CD4-positive, alpha-beta T cell treated with Interleukin-6 at 100 ng/mL for 8 hours (primary cell): ENCODE measurements around the gene BIN1.
"Not testable (repeated sequence)": the region's sequence is repeated elsewhere in the genome, so short reads cannot be mapped to it uniquely, and the experiment has no call there.

Source experiments
- DNase-seq: peaks from one replicate; pipeline ENCODE4 v3.0.0-alpha.2; 2020; ENCODE audit warnings: mixed read lengths, low spot score

Gene BIN1

DNA sequence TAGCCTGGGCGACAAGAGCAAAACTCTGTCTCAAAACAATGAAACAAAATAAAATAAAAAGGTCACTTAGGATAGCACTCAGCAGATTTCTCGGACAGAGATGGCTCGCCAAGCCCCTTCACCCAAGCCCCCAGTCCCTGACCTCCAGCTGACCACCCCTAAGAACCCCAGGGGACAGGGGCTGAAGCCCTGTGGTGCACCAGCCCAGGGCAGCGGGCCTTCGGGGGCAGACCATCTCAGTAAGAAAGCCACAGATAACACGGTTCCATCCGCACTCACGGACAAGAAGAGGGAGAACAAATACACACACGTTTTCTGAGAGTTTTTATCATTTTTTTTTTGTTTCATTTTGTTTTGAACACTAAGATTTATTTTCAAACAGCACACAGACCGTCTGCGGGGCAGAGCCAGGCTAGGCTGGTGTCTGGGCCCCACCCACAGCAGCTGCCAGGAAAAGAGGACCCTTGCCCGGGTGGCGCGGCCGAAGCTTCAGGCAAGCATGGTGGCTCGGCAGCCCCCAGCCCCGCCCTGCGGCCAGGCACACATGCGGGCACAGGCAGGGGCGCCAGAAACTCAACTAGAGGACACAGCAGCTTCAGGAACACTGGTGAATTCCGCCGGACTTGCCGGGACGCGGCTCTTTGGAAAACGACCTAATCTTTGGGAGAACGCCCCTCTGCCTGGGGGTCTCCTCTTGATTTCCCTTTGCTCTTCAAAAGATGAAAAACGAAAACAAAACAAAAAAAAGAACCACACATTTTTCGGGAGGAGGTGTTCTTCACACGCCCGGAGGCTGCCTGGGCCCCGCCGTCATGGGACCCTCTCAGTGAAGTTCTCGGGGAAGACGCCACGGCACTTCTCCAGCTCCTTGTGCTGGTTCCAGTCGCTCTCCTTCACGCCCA lies 59.0 kb downstream of the BIN1 start:
- no peak for DNase-seq

DNA sequence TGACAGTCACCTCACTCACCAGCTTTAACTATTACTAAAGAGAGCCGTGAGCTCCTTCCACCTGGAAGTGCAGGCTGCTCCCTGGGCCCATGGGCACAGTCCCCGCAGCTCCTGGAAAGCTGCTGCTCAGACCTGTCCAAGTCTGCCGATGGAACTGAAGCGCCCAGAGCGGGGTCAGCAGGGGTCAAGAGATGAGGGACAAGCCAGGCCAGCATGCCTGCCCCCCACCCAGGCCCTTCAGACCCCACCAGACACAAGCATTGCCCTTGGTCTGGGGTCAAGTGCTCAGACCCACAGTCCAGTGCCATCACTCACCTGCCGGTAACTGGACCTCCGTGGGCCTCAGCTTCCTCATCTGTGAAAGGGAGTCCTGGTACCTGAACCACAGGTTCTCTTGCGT lies 59.9 kb downstream of the BIN1 start:
- DNase-seq: no peak

DNA sequence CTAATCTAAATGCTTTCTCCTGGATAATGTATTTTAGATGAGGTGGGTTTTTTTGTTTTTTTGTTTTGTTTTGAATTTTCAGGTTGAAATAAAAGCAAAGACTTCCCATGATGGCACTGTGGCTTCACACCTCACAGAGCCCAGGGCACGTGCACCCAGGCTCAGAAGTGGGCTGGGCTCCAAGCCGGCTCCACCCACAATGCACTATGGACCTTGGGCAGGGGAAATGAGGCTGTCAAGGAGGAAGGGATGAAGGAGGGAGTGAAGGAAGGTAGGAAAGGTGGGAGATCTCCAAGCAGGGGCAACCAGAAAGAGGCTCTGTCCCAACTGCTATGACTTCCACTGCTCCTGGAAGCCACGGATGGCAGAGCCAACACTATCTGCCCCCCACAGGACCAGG lies 60.4 kb downstream of the BIN1 start:
- DNase-seq: no peak

DNA sequence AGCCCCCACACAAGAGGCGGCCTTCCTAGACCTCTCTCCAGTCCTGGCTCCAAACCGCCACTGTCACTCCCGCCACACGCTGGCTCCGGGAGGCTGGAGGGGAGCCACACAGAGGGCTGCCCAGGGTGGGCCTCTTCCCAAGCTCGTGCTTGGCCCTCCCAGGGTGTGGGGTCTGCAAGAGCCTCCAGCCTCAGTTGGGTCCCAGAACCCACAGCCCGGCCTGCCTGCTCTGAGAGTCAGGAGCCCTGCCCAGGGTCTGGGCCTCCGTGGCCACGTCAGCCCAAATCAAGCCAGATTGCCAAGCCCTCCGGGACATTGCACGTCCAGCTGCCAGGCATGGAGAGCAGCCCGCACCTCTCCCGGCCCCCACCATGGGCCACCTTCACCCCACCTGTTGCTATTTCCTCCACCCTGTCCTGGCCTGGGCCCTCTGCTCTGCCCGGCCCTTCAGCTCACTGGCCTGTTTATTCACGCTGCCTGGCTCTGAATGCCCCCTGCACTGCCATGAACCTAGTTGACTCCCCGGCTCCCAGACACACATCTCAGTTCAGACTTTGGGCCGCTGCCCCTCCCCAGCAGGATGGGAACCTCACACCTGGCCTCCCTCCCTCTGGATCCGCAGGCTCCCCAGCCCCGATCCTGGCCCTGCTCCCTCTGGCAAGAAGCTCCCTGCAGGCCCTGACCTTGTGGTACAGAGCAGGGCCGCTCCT lies 61.0 kb downstream of the BIN1 start:
- DNase-seq: no peak

DNA sequence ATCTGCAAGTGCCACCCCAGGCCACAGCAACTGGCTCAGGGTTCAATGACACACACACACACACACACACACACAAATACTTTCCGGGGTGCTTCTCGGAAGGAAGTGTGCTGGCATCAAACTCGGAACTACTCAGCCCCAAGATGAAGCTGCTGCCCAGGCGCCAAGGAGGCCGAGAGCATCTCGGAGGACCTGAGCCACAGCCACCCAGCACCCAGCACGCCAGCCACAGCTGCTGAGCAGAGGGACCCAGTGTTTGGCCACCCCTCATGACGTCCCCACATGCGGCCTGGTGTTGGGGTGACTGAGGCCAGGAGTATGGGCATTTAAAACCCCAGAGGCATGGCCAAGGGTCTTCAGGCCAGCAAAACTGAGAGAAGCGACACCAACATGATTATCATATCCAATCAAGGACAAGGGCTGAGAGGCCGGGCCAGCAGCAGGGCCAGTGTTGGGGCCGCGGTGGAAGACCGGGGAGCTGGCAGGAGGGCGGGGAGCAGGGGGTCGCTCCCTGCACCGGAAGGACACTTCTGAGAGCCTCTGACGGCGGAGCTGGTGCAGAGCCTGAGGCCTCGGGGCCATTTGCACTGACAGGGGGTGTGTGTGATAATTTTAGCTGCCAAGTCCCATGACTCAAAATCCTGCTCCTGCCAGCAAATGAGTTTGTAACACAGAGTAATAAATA lies 61.8 kb downstream of the BIN1 start:
- no peak for DNase-seq

DNA sequence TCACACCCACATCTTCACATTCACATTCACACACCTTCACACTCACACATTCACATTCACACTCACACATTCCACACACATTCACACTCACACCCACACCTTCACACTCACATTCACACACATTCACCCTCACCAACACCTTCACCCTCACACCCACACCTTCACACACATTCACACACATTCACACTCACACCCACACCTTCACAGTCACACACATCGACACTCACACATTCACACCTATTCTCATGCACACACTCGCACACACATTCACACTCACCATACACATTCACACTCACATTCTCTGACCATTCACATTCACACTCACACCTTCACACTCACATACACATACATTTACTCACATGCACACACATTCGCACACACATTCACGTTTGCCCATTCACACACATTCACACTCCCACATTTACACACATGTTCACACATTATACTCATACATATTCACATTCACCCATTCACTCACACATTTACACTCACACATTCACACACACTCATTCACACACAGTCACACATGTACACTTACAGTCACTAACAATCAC lies 62.7 kb downstream of the BIN1 start:
- DNase-seq: no peak

DNA sequence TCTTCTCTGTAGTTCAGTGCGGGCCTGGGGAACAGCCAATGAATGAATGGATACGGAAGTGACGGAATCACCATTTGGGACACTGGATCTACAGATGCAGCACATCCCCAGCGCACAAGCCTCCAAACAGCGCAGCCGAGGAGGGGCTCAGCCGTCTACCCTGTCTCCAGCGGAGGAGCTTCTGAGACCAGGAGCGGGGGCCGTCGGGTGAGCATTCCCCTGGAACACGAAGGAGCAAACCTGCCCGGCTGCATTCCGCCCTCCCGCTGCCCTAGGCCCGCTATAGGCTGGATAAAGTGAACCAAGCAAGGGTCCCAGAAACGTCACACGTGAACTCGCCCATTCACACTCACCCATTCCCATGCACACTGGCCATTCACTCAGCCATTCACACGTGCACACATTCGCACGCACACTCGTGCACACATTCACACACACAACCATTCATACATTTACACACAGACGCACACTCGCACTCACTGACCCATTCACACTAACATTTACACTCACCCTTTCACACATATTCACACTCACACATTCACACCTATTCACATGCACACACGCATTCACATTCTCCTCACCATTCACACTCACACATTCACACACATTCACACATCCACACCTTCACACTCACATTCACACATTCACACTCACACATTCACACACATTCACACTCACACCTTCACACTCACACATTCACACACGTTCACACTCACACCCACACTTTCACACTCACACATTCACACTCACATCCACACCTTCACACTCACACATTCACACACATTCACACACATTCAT lies 63.4 kb downstream of the BIN1 start:
- no peak for DNase-seq

DNA sequence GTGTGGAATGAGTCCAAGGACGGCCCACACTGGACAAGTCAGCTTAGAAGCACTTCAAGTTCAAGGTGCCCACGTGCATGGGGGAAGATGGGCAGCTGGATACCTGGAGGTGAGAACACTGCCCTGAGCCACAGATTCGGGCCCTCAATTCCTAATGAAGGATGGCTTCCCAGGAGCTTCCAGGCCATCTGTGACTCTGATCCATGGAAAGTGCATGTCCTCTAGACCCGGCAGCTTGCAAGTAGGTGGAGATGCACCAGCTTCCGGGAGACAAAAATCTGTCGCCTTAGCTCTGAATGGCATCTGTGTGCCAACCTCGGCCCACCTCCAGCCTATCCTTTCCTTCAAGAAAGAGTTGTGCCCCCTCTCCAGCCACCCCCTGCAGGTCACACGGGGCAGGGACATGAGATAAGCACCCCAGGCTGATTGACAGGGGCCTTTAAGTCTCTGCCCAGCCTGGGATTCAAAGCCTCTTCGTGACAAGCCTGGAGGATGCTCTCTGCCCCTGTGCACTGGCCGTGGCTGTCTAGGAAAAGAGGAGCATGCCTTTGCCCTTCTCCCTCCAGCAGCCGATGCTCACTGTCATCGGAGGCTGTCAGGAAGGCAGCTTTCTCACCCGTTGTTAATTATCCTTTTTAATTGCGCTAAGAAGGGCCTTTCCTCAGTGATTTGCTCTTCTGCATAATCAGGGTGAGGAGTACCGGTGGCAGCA lies 65.5 kb downstream of the BIN1 start:
- DNase-seq: no peak

DNA sequence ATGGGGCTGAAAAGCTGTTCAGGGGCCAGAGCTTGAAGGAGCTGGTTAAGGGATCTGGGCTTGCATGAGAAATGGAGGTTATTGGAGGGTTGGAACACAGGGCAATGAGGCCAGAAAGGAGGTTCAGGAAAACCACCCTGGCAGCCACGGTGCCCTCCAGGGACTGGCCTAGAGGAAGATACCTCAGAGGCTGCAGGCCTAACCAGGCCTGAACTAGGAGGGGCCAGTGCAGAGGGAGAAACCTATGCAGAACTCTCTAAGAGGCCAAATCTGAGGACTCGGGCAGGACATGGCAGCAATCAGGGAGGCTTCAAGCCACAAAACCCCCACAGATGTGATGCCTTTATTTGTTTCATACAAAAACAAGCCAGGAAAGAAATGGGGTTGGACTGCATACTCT lies 66.8 kb downstream of the BIN1 start:
- DNase-seq: no peak

DNA sequence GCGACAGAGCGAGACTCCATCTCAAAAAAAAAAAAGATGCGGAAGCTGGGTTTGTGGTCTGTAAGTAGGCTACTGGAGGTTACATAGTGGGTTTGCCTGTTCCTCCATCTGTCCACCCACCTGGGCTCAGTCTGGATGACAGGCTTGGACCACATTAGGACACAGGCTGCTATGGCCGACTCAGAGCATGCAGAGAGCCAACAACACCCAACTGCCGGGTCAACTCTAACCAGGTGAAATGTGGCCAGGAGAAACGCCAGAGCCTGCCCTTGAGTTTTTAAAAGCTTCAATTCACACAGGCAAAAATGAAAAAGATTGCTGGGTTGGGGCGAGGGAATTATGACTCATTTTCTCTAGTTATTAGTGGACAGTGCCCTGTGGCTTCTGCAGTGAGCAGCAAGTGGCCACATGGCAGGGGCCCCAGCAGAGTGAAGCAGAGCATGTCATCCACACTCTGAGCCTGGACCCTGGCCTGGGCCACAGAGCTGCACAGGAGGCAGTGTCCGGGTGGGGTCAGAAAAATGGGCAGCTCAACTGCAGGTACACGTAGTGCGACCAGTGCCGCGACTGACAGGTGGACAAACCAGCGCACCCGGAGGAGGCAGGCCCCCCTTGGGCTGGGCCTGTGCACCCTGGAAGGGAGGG lies 67.4 kb downstream of the BIN1 start:
- DNase-seq: no peak

DNA sequence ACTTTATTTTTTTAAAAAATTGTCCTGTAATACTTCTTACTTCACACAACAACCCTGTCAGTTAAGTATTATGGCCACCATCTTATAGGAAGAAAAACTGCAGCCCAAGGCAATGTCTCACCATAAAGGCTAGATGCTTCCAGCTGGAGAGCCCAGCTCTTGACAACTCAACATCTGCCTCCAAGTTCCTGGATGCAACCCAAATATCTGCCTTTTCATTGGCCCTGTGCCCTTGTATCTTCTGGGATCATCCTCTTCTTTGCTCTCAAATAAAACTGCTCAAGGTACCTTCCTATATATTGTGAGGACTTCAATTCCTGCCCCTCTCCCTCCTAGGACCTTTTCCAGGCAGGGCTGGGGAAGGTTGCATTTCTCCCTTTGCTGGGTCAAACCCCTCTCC lies 69.5 kb downstream of the BIN1 start:
- no peak for DNase-seq

DNA sequence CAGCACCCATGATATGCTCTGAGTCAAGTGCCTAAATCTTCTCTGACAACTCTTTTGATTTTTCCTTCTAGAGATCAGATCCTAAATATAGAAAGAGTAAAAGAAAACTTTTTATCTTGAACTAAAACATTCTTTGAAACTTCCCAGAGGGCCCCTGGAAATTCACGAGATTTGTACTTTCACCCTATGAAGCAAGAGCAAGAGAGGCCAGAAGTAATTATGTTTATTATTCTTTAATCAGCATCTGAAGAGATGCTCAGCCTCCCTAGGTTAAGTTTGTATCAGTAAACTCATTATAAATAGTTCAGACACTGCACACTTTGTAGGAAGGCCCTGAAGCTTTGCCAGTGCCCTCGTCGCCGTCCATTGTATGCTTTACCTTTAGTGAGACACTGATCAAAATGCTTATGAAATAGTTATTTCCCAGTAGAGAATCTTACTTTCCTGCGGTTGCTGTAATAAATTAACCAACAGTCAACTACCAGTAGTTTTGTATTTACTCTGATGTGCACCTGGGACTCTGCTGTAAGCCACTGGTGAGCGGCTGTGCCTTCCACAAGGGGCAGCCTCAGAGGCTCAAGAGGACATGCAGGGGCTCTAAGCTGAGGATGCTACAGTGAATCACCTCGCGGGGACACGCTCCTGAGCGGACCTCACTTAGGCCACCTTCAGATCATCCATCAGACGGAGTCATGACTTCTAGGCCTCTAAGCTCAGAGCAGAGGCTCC lies 71.9 kb downstream of the BIN1 start:
- no peak for DNase-seq

DNA sequence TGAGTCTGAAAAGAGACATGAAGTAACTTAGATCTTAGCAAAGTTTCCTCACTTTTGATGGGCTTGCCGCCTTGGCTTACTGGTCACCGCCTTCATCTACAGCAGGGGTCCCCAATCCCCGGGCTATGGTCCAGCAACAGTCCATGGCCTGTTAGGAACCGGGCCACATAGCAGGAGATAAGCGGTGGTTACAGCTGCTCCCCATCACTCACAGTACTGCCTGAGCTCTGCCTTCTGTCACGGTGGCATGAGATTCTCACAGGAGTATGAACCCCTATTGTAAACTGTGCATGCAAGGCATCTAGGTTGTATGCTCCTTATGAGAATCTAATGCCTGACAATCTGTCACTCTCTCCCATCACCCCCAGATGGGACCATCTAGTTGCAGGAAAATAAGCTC lies 72.9 kb downstream of the BIN1 start:
- no peak for DNase-seq

DNA sequence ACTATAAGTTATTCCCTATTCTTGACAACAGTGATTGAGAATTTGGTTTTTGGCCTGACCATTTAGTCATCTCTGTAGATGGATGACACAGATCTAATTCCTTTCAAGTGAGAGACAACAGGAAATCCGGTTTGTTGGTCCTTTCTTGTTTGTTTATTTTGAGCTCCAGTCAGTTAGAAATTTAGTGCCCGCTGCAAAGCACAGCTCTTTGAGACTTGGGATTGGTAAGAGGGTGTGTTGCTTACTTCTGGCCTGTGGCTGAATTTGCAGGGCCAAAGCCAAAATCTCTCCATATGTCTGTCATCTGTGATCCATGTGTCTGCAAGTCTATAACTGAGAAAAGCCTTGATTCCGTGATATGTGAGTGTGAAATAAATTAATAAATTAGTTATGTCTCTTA lies 74.3 kb downstream of the BIN1 start:
- DNase-seq: no peak

DNA sequence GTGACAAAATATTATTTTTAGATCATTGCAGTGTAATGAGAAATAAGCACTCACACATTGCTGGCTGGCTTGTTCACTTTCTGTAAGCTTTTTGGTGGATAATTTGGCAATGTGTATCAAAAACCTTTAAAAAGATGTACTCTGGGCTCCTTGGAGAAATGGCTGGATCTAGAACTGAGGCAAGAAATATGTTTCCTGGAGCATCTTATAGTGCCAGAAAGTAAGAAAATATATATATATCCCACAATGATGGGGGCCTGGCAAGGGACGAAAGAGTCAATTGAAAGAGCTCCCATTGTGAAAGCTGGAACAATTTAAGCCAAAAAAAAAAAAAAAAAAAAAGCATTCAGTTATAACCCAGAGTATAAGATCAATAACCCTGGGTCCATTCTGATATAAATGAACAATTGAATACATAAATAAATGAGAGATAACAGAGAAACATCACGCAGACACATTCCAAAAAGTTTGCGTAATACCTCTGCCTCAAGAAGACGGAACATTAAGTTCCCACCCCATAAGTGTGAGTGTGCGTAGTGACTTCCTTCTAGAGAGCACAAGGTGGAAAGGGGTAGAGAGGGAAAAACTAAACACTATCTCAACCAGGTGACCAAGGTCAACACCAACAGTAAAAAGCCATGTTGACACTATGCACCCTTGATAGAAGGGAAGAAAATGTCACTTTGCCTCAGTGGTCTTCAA lies 77.5 kb downstream of the BIN1 start:
- DNase-seq: no peak

DNA sequence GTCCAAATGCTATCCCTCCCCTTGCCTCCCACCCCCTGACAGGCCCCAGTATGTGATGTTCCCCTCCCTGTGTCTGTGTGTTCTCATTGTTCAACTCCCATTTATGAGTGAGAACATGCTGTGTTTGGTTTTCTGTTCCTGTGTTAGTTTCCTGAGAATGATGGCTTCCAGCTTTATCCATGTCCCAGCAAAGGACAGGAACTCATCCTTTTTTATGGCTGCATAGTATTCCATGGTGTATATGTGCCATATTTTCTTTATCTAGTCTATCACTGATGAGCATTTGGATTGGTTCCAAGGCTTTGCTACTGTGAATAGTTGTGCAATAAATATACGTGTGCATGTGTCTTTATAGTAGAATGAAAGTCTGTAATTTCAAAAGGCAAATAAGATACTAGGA lies 78.2 kb downstream of the BIN1 start:
- DNase-seq: not testable (repeated sequence)

DNA sequence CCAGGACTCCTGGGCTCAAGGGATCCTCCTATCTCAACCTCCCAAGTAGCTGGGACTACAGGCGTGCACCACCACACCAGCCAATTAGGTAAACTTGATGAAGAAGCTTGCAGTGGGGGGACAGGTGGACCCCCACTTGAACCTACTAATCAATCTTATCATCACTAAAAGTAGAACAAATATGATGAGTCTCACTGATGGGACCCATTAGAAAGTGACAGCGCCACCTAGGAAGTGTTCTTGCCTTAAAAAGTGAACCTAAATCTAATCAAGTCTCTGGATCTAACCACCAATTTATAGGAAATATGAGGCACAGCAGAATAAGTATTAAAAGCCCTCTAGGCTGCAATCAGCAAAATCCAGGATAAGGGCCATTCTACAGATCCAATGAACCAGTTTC lies 79.2 kb downstream of the BIN1 start:
- DNase-seq: no peak

DNA sequence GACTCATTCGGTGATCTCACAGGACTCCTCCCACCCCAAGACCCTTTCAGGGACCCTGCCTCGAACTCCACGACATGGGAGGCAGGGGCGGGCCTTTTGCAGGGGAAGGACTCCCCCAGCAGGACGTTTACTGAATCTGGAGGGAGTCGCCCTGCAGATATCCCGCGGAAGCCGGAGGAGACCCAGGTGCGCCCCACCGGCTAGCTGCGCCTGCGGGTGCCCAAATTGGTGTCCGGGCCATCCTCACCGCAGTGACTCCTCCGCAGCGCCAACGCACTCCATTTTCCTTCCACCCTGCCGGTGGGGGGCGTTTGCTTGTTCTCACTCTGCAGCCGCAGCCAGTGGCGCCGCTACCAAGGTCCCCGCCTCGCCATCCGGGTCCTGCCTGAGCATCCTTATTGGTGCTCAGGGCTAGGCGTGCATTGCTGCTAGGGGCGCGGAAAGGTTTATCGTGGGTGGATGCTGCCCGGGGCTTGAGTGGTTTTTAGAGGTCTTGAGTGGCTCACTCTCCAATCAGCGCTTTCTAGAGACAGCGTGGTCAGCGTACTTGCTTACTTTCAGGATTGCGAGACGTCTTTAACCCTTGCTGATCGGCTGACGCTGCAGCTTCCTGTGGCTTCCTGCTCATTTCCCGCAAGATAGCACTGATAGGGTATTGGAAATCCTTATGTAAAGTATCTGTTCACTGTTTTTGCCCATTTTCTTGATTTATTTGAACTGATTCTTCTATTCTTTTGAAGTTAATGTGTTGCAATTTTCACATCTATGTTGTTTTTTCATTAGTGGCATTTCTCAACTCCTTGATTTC lies 81.4 kb downstream of the BIN1 start:
- peak; percentile 72 for DNase-seq
